ENCODE data around the gene SYNGAP1.
"Not testable (repeated sequence)": the region's sequence is repeated elsewhere in the genome, so short reads cannot be mapped to it uniquely, and the experiment has no call there.

The SYNGAP1 gene

GRCh38 chr6:33419580-33420490, at the start of gene SYNGAP1:
TSS of gene SYNGAP1 (plus strand) at chr6:33420065. CDS start at chr6:33420265, 200 bp downstream.
- no peak for TF ChIP-seq CTCF (IDR thresholded peaks at IDR 0.05; ENCODE audit: borderline replicate concordance, insufficient read depth, low read depth, low read length)
- H3K4me3 ChIP-seq (ENCODE audit: low read depth, low read length): no peak within 1 kb of the TSS

DNA sequence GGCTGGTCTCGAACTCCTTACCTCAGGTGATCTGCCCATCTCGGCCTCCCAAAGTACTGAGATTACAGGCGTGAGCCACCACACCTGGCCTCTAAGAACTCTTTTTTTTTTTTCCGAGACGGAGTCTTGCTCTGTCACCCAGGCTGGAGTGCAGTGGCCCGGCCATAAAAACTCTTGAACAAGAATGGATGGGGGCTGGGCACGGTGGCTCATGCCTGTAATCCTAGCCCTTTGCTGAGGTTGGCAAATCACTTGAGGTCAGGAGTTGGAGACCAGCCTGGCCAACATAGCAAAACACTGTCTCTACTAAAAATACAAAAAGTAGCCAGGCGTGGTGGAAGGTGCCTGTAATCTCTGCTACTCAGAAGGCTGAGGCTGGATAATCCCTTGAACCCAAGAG, 48.0 kb upstream of the SYNGAP1 start:
- H3K4me3 ChIP-seq (ENCODE audit: low read depth, low read length): not testable (repeated sequence)

DNA sequence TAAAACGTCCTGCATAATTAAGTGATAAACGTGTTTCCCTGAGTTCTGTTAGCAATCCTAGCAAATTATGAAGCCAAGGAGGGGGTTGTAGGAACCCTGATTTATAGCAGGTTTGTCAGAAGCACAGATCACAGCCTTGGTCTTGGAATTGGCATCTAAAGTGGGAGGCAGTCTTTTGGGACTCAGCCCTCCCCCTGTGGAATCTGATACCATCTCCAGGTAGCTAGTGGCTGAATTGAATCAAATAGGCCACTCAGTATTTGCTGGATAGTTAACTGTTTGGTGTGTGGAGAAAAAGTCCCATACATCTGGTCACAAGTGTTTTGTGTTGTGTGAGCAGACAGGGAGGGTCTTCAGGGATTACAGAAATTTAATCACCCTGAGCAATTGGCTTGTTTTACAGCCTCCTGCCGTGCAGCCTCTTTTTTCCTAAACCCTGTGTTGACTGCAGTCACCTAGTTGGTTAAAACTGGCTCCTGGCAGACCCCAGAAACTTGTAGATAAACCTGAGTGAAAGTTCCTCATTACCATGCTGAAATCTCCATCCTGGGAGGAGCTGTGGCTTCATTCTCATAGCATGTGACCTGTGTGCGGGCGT, 47.2 kb upstream of the SYNGAP1 start:
- H3K4me3 ChIP-seq (ENCODE audit: low read depth, low read length): no peak overlapping the region
- no peak for TF ChIP-seq CTCF (IDR thresholded peaks at IDR 0.05; ENCODE audit: borderline replicate concordance, insufficient read depth, low read depth, low read length)

- no peak overlapping the region for H3K4me3 ChIP-seq (ENCODE audit: low read depth, low read length)
- TF ChIP-seq CTCF (IDR thresholded peaks at IDR 0.05; ENCODE audit: borderline replicate concordance, insufficient read depth, low read depth, low read length): no peak
These were observed 45.6 kb upstream of the SYNGAP1 start for GRCh38 chr6:33373960-33374910.

GRCh38 chr6:33375143-33375671, 44.7 kb upstream of the SYNGAP1 start:
- no peak for TF ChIP-seq CTCF (IDR thresholded peaks at IDR 0.05; ENCODE audit: borderline replicate concordance, insufficient read depth, low read depth, low read length)
- no peak overlapping the region for H3K4me3 ChIP-seq (ENCODE audit: low read depth, low read length)

DNA sequence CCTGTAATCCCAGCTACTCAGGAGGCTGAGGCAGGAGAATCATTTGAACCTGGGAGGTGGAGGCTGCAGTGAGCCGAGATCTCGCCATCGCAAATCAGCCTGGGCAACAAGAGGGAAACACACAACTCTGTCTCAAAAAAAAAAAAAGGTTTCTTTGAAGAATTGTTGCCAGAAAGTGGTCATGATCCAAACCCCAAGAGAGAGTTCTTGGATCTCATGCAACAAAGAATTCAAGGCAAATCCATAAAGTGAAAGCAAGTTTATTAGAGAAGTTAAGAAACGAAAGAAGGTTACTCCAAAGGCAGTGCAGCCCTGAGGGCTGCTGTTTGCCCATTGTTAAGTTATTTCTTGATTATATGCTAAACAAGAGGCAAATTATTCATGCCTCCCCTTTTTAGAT, 42.7 kb upstream of the SYNGAP1 start:
- no peak overlapping the region for H3K4me3 ChIP-seq (ENCODE audit: low read depth, low read length)

GRCh38 chr6:33379184-33379583, 40.7 kb upstream of the SYNGAP1 start:
- H3K4me3 ChIP-seq (ENCODE audit: low read depth, low read length): not testable (repeated sequence)

More for the DNA sequence above, 42.7 kb upstream of the SYNGAP1 start:
- no peak for TF ChIP-seq CTCF (IDR thresholded peaks at IDR 0.05; ENCODE audit: borderline replicate concordance, insufficient read depth, low read depth, low read length)
